GM20000 (cell line): ENCODE data around the gene SMIM10L2A.
"Not testable (repeated sequence)": the region's sequence is repeated elsewhere in the genome, so short reads cannot be mapped to it uniquely, and the experiment has no call there.

Experiments
- DNase-seq: peaks from one replicate; pipeline ENCODE4 v3.0.0; 2012; ENCODE audit warnings: low spot score
- CTCF ChIP-seq: IDR thresholded peaks from 2 replicates; pipeline ENCODE4 v1.5.1; 2012; ENCODE audit warnings: mild to moderate bottlenecking, control low read depth; ENCODE audit errors: extremely low read depth, missing control alignments

The SMIM10L2A gene

GRCh38 chrX:135437867-135438733 is 16.4 kb downstream of the SMIM10L2A start:
- no peak for TF ChIP-seq CTCF
- no peak for DNase-seq

GRCh38 chrX:135438734-135439043 is 16.9 kb downstream of the SMIM10L2A start:
- DNase-seq: no peak
- TF ChIP-seq CTCF: no peak

- DNase-seq: no peak
- no peak for TF ChIP-seq CTCF
These were observed 28.1 kb downstream of the SMIM10L2A start for GRCh38 chrX:135449637-135450550.

GRCh38 chrX:135453381-135453780 is 31.6 kb downstream of the SMIM10L2A start:
- no peak for DNase-seq
- no peak for TF ChIP-seq CTCF

- no peak for DNase-seq
- no peak for TF ChIP-seq CTCF
These were observed 33.1 kb downstream of the SMIM10L2A start for GRCh38 chrX:135454816-135455215.

- DNase-seq: not testable (repeated sequence)
These were observed 40.0 kb downstream of the SMIM10L2A start for GRCh38 chrX:135461756-135462155.

GRCh38 chrX:135463937-135464336 is 42.2 kb downstream of the SMIM10L2A start:
- DNase-seq: no peak
- TF ChIP-seq CTCF: peak; percentile 6

- no peak for TF ChIP-seq CTCF
These were observed 54.6 kb downstream of the SMIM10L2A start for GRCh38 chrX:135476378-135476777.

More at GRCh38 chrX:135476378-135476777, 54.6 kb downstream of the SMIM10L2A start:
- no peak for DNase-seq
